OCI-LY1 (cell line): Measurements from ENCODE around the gene GSDME.

Source experiments
- EZH2 ChIP-seq: fragments of 200-600 bp; sonication (generic), shearing (Covaris generic); IDR thresholded peaks from 2 replicates; pipeline ENCODE4 v1.8.0; 2017; ENCODE audit warnings: borderline replicate concordance, mixed run types, mild to moderate bottlenecking, antibody characterized with exemption, low read length, moderate library complexity, mixed read lengths
- TF ChIP-seq, protein P1 (sequence below): fragments of 200-600 bp; sonication (generic), shearing (Covaris generic); IDR thresholded peaks from 2 replicates; pipeline ENCODE4 v1.5.1; 2017; ENCODE audit warnings: mild to moderate bottlenecking, antibody characterized with exemption, low read length, moderate library complexity, mixed read lengths

DNA sequence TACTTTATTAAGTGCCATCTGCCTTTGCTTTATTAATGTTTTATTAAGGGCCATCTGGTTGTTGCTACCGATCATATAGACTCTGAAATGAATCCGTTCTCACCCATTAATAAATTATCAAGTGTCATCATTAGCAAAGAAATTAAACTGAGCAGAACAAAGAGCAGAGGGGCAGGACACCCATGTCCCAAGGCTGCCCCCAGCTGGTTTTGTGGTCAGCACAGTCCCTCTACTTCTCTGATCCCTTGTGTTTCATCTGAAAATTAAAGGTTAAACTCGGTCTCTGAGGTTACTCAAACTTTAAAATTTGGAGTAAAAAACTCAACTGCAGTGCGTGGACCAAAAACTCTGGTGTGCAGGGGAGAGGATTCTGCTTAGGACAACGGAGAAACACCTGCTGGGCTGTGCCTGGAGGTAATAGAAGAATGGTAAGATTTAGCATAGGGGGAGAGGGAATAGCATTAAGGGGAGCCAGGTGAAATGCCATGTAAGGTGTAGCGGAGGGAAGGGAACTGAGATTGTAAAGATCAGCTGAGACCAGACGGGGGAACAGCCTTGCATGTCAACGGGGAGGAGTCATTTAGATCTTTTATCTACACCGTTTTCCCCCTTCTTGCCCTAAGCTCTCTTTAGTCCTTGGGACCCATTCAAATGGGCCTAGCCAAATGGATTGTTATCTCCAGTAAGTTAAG, 10.8 kb upstream of the GSDME start:
- TF ChIP-seq, protein P1, sequence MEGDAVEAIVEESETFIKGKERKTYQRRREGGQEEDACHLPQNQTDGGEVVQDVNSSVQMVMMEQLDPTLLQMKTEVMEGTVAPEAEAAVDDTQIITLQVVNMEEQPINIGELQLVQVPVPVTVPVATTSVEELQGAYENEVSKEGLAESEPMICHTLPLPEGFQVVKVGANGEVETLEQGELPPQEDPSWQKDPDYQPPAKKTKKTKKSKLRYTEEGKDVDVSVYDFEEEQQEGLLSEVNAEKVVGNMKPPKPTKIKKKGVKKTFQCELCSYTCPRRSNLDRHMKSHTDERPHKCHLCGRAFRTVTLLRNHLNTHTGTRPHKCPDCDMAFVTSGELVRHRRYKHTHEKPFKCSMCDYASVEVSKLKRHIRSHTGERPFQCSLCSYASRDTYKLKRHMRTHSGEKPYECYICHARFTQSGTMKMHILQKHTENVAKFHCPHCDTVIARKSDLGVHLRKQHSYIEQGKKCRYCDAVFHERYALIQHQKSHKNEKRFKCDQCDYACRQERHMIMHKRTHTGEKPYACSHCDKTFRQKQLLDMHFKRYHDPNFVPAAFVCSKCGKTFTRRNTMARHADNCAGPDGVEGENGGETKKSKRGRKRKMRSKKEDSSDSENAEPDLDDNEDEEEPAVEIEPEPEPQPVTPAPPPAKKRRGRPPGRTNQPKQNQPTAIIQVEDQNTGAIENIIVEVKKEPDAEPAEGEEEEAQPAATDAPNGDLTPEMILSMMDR = peak; percentile 11; the same call in 1 of the 2 replicates
- no peak for TF ChIP-seq EZH2
